MCF 10A (cell line): ENCODE results near the gene GLT6D1. TPM values are rescaled to one million over a fixed set of nuclear protein-coding genes. Genes with fewer than 3 reads are reported as not detected.

Experiments
- BruUV-seq: library from RNA; stranded (reverse); fragments of 400-500 nt; replicated peaks from 2 replicates; lab custom pipeline; 2021; lab: Mats Ljungman, UMichigan
- CTCF ChIA-PET: fragments of 300-600 bp; sonication (Branson Sonifier 250); formaldehyde crosslinking; extraction: SDS; loops from one replicate; lab custom pipeline; 2021; ENCODE audit warnings: antibody characterized with exemption, inconsistent platforms; lab: Yijun Ruan, JAX
- POLR2A ChIA-PET: fragments of 300-600, 350-650 bp; sonication (Branson Sonifier 250); formaldehyde crosslinking; extraction: SDS; loops from one replicate; lab custom pipeline; 2020; ENCODE audit warnings: antibody characterized with exemption, inconsistent platforms; lab: Yijun Ruan, JAX
- DNase-seq: peaks from one replicate; pipeline ENCODE4 v3.0.0-alpha.2; 2018; ENCODE audit not compliant: unreplicated experiment
- H3K27ac Mint-ChIP-seq: one replicate; pipeline ENCODE4 v1.8.0; 2022; ENCODE audit warnings: mild to moderate bottlenecking, low read depth, mixed read lengths; ENCODE audit not compliant: unreplicated experiment
- H3K27me3 Mint-ChIP-seq: one replicate; pipeline ENCODE4 v1.8.0; 2022; ENCODE audit warnings: mixed read lengths; ENCODE audit not compliant: insufficient read depth, unreplicated experiment
- H3K36me3 Mint-ChIP-seq: one replicate; pipeline ENCODE4 v1.8.0; 2022; ENCODE audit warnings: mild to moderate bottlenecking, moderate library complexity, mixed read lengths; ENCODE audit not compliant: insufficient read depth, unreplicated experiment
- H3K4me1 Mint-ChIP-seq: one replicate; pipeline ENCODE4 v1.8.0; 2022; ENCODE audit warnings: mixed read lengths; ENCODE audit not compliant: insufficient read depth, unreplicated experiment
- H3K4me3 Mint-ChIP-seq: one replicate; pipeline ENCODE4 v1.8.0; 2022; ENCODE audit warnings: mild to moderate bottlenecking, moderate library complexity, mixed read lengths; ENCODE audit not compliant: unreplicated experiment
- H3K9me3 Mint-ChIP-seq: one replicate; pipeline ENCODE4 v1.8.0; 2022; ENCODE audit warnings: mixed read lengths; ENCODE audit not compliant: unreplicated experiment
- intact Hi-C: fragments of 100-400 bp; cut with micrococcal nuclease; formaldehyde crosslinking; loops from 2 replicates; pipeline ENCODE4 v1.14.1; 2022
- total RNA-seq: library from RNA; stranded (reverse); gene quantifications from 2 replicates; pipeline ENCODE4 v1.2.3, GENCODE V29; 2022
- TF ChIP-seq, protein P1 (sequence below): fragments of 200-600 bp; IDR thresholded peaks from one replicate; pipeline ENCODE4 v1.8.0; 2022; ENCODE audit warnings: antibody characterized with exemption, mild to moderate bottlenecking; ENCODE audit not compliant: unreplicated experiment

Gene GLT6D1
- total RNA-seq, 1 experiment from 2014 or later = not detected

DNA sequence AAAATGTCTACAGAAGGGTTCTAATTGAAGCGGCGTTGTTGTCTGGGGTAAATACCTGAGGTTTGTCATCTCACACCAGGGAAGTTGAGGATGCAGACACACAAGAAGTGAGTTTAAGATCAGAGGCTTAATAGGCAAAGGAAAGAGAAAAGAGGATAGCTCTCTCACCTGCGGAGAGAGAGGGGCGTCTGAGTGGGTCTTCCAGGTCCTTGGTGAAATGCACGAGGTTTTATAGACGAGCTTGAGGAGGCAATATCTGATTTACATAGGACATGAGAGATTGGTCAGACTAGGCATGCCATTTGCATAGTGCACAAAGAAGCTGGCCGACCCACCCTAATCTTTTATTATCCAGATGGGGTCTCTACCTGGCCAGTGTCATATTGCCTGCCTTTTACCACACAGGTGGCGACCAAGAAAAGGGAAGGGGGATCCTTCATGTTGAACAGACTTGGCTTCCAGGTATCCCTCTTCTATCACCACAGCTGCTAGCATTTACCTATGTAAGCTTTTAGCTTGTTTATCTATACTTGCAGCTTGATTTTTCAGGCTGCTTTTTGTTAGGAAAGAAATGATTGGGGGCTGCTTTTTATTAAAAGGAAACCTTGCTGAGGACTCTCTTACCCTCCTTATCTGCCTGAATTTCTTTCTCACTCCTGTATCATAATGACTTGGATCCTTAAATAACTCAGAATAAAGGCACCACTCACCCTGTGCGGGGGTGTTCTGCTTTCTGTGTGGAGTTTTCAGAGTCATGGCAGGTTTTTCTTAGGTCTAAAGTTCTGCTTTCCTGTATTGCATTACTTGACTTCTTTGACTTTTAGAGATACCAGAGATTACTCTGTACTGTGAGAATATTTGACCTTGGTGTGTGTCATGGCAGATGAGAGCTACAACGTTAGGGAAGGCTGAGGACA is 9.4 kb upstream of the GLT6D1 start:
- DNase-seq = no peak
- no peak overlapping the region for H3K27ac Mint-ChIP-seq
- TF ChIP-seq, protein P1, sequence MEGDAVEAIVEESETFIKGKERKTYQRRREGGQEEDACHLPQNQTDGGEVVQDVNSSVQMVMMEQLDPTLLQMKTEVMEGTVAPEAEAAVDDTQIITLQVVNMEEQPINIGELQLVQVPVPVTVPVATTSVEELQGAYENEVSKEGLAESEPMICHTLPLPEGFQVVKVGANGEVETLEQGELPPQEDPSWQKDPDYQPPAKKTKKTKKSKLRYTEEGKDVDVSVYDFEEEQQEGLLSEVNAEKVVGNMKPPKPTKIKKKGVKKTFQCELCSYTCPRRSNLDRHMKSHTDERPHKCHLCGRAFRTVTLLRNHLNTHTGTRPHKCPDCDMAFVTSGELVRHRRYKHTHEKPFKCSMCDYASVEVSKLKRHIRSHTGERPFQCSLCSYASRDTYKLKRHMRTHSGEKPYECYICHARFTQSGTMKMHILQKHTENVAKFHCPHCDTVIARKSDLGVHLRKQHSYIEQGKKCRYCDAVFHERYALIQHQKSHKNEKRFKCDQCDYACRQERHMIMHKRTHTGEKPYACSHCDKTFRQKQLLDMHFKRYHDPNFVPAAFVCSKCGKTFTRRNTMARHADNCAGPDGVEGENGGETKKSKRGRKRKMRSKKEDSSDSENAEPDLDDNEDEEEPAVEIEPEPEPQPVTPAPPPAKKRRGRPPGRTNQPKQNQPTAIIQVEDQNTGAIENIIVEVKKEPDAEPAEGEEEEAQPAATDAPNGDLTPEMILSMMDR = no peak
- ChIA-PET POLR2A (no interaction called here), CTCF (interaction anchor here (0.6 to 0.7 kb wide), 2 partner anchors 63 to 960 kb away, joined by 3 read pairs; no protein-coding TSS in a partner anchor)
- no peak overlapping the region for H3K4me3 Mint-ChIP-seq
- H3K4me1 Mint-ChIP-seq = no peaks in the 10 kb centered on the region
- no TSS peak for BruUV-seq
- H3K9me3 Mint-ChIP-seq = peaks cover 41% of the 10 kb centered on the region
- intact Hi-C loops = no loop called here
- H3K27me3 Mint-ChIP-seq = peaks cover 8% of the 10 kb centered on the region
- H3K36me3 Mint-ChIP-seq = peaks cover 7% of the 10 kb centered on the region

DNA sequence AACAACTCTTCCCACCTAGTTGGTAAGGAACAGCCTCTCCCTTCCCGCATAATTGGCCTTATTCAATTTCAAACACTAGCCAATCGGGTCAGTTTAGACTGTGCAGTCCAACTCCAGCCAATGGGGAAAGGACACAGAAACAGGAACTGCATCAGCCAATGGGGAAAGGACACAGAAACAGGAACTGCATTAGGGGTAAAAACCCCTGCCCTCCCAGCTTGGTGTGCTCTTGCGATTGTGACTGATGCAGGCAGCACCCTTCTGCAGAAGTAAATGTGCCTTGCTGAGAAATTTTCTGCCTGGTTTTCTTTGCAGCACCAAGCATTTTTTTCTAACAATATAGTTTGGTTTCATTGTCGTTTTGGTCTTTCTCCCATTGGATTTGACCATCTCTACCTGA is 8.5 kb upstream of the GLT6D1 start:
- no TSS peak for BruUV-seq
- DNase-seq = no peak
- H3K27me3 Mint-ChIP-seq = no peaks in the 10 kb centered on the region
- ChIA-PET POLR2A (no interaction called here), CTCF (interaction anchor here (1.5 kb wide), 1 partner anchor 45 kb away, joined by 3 read pairs; no protein-coding TSS in a partner anchor)
- intact Hi-C loops = no loop called here
- TF ChIP-seq, protein P1 = no peak
- peaks cover 7% of the 10 kb centered on the region for H3K36me3 Mint-ChIP-seq
- H3K9me3 Mint-ChIP-seq = peaks cover 45% of the 10 kb centered on the region
- no peak overlapping the region for H3K27ac Mint-ChIP-seq
- no peaks in the 10 kb centered on the region for H3K4me1 Mint-ChIP-seq
- H3K4me3 Mint-ChIP-seq = no peak overlapping the region

DNA sequence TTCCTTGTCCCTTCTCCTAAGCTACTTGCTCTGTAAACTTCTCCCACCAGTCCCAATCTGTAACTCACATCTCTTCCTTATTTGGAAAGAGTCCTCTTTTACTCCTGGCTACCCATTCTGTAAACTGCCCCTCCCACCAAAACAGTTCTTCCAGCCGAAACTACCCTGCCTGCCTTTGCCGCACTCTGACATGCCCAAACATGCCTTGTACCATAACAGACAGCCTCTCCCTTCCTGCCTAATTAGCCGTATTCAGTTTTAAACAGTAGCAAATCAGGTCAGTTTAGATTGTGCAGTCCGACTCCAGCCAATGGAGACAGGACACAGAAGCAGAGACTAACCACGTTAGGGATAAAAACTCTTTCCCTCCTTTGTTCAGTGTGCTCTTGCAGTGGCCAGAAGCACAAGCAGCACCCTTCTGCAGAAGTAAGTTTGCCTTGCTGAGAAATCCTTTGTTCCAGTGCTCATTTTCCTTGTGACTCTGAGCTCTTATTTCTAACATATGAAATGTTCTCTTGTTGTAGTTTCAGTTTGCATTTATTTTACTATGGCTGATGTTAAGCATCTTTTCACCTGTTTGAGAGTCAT is 5.4 kb upstream of the GLT6D1 start:
- Mint-ChIP-seq H3K27ac (no peak overlapping the region), H3K9me3 (peaks cover 42% of the 10 kb centered on the region), H3K27me3 (peaks cover 3% of the 10 kb centered on the region), H3K36me3 (peaks cover 7% of the 10 kb centered on the region), H3K4me1 (no peaks in the 10 kb centered on the region), H3K4me3 (no peak overlapping the region)
- POLR2A ChIA-PET = no interaction called here
- BruUV-seq = no TSS peak
- CTCF ChIA-PET = no interaction called here
- intact Hi-C loops = no loop called here
- DNase-seq = no peak
- TF ChIP-seq, protein P1 = no peak

DNA sequence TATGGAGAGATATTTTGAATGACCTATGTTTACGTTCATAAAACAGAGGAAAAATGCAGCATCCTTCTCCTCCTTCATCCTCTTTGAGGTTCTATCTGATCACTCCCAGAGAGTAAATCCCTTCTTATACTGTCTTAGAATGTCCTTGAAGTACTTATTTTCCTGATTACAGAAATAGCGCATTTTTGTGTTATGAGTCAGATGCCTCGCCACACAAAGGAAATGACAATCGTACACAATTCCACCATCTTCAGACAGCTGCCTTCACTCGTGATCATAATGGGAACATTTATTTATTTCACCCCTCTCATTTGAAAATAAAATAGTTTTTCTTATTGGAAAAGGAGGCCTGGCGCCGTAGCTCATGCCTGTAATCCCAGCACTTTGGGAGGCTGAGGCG is 2.4 kb upstream of the GLT6D1 start:
- ChIA-PET POLR2A (no interaction called here), CTCF (interaction anchor here (0.7 kb wide), 1 partner anchor 13 kb away, joined by 3 read pairs; no protein-coding TSS in a partner anchor)
- no peak overlapping the region for H3K4me3 Mint-ChIP-seq
- no TSS peak for BruUV-seq
- H3K27ac Mint-ChIP-seq = no peak overlapping the region
- H3K27me3 Mint-ChIP-seq = peaks cover 29% of the 10 kb centered on the region
- DNase-seq = no peak
- H3K9me3 Mint-ChIP-seq = peaks cover 42% of the 10 kb centered on the region
- no peaks in the 10 kb centered on the region for H3K4me1 Mint-ChIP-seq
- intact Hi-C loops = no loop called here
- no peaks in the 10 kb centered on the region for H3K36me3 Mint-ChIP-seq
- TF ChIP-seq, protein P1 = no peak
